Measurements from ENCODE around the gene AKAP10. TPM values are rescaled to one million over a fixed set of nuclear protein-coding genes. Genes with fewer than 3 reads are reported as not detected.
"Not testable (repeated sequence)": the region's sequence is repeated elsewhere in the genome, so short reads cannot be mapped to it uniquely, and the experiment has no call there.

The AKAP10 gene
- total RNA-seq, 5 donors from 2014 or later (not counting 1 experiment from before 2014, with no cell fraction given) = 43.3 to 61.3 (median 53.9) TPM

- H3K9me3 Mint-ChIP-seq; H3K9me3 ChIP-seq; H3K4me3 Mint-ChIP-seq; H3K27me3 Mint-ChIP-seq; H3K4me3 ChIP-seq (ENCODE audit: control insufficient read depth in 1 of 2, extremely low read depth in 1 of 2, low read length in 1 of 2); H3K27ac ChIP-seq (ENCODE audit: low read length); ATAC-seq (replicated peaks in 1 of 4); H3K36me3 Mint-ChIP-seq; H3K4me1 ChIP-seq (ENCODE audit: control insufficient read depth in 1 of 2, extremely low read depth in 1 of 2, insufficient read depth in 2 of 2, low read length in 2 of 2); H3K27me3 ChIP-seq (replicated peaks in 1 of 2; ENCODE audit: control insufficient read depth in 2 of 2, extremely low read depth in 1 of 2, insufficient read depth in 2 of 2, low read length in 1 of 2); DNase-seq; H3K27ac Mint-ChIP-seq; POLR2A ChIA-PET: not testable (repeated sequence)
- CTCF ChIA-PET = interaction anchor here in 1 of 2 donors (0.7 kb wide), 1 partner anchor 216 kb away, joined by 4 read pairs; no protein-coding TSS in a partner anchor
- peaks cover 7 to 11% (median 8%) of the 10 kb centered on the region in 3 donors for H3K4me1 Mint-ChIP-seq
- H3K36me3 ChIP-seq (ENCODE audit: control insufficient read depth in 2 of 2, extremely low read depth in 1 of 2, insufficient read depth in 1 of 2, low read length in 1 of 2) = peaks cover 0 to 10% of the 10 kb centered on the region in 2 donors
- 72% methylated on average over 2 of the region's 9 CpGs for WGBS (ENCODE audit: insufficient coverage)
Observed at GRCh38 chr17:19860647-19861177, 116.9 kb downstream of the AKAP10 start.

GRCh38 chr17:19857640-19858039 is 120.0 kb downstream of the AKAP10 start:
- no peak for ATAC-seq (replicated peaks in 1 of 4)
- ChIA-PET CTCF (interaction anchor here in 1 of 2 donors (0.6 kb wide), 1 partner anchor 18 kb away, joined by 3 read pairs; no protein-coding TSS in a partner anchor), POLR2A (no interaction called here)
- Mint-ChIP-seq H3K27ac (no peak overlapping the region), H3K9me3 (no peaks in the 10 kb centered on the region), H3K27me3 (no peaks in the 10 kb centered on the region), H3K4me3 (no peak overlapping the region), H3K36me3 (peaks cover 14% of the 10 kb centered on the region), H3K4me1 (peaks cover 0 to 5% (median 0%) of the 10 kb centered on the region in 3 donors)
- no peaks in the 10 kb centered on the region for H3K9me3 ChIP-seq
- peaks cover 0 to 11% of the 10 kb centered on the region in 2 donors for H3K36me3 ChIP-seq (ENCODE audit: control insufficient read depth in 2 of 2, extremely low read depth in 1 of 2, insufficient read depth in 1 of 2, low read length in 1 of 2)
- H3K27ac ChIP-seq (ENCODE audit: low read length) = no peak overlapping the region
- H3K4me1 ChIP-seq (ENCODE audit: control insufficient read depth in 1 of 2, extremely low read depth in 1 of 2, insufficient read depth in 2 of 2, low read length in 2 of 2) = no peaks in the 10 kb centered on the region
- no peaks in the 10 kb centered on the region for H3K27me3 ChIP-seq (replicated peaks in 1 of 2; ENCODE audit: control insufficient read depth in 2 of 2, extremely low read depth in 1 of 2, insufficient read depth in 2 of 2, low read length in 1 of 2)
- no peak overlapping the region for H3K4me3 ChIP-seq (ENCODE audit: control insufficient read depth in 1 of 2, extremely low read depth in 1 of 2, low read length in 1 of 2)
- 78% methylated on average over 2 of the region's 2 CpGs for WGBS (ENCODE audit: insufficient coverage)
- DNase-seq = no peak

Other genes with a start within 250 kb of the AKAP10 start
- gene ALDH3A1, start 229.5 kb downstream of the AKAP10 start, total RNA-seq = not detected
- 10 to 100 TPM in 3 of 5 donors, 1 to 10 TPM in 2; 9.8 to 18.5 (median 10.5) TPM for gene ULK2, start 109.9 kb downstream of the AKAP10 start, total RNA-seq
- 10 to 100 TPM in 1 of 5 donors, 1 to 10 TPM in 4; 3.9 to 12.9 (median 6.0) TPM for gene SPECC1, start 31.5 kb upstream of the AKAP10 start, total RNA-seq

Measured in T-cell (primary cell).